ENCODE results near the gene OR6Y1.

DNA sequence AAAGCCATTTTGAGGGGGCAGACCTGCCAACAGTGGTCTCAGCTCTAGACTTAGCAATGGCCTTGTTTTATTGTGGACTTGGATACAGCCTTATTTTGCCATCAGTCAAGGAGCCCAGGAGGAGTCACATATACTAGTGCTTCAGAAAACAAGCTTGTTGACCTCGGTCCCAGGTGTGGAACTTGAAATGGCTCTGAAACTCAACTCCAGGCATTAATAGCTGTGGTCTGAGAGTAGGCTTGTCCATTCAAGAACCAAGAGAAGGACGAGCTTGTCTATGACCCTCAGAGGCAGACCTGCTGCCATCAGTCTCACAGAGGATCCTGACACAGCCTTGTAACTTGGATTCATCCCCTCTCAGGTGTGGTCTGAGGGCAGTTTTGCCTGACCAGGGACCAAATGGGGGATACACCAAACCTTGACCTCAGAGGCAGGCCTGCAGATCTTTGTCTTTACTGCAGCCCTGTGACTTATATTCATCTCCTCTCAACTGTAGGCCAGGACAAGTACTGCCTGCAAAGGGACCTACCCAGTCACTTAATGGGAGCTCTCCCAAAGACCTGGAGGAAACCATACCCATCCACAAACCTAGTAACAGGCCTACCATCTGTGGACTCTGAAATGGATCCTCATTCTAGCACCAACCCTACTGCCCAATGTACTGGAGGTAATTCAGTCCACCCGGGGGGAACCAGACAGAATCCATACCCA is 33.1 kb downstream of the OR6Y1 start:
- TF ChIP-seq, protein P1, sequence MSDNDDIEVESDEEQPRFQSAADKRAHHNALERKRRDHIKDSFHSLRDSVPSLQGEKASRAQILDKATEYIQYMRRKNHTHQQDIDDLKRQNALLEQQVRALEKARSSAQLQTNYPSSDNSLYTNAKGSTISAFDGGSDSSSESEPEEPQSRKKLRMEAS (IDR thresholded peaks at IDR 0.05; ENCODE audit: low read depth, low read length): no peak
- TF ChIP-seq, protein P2, sequence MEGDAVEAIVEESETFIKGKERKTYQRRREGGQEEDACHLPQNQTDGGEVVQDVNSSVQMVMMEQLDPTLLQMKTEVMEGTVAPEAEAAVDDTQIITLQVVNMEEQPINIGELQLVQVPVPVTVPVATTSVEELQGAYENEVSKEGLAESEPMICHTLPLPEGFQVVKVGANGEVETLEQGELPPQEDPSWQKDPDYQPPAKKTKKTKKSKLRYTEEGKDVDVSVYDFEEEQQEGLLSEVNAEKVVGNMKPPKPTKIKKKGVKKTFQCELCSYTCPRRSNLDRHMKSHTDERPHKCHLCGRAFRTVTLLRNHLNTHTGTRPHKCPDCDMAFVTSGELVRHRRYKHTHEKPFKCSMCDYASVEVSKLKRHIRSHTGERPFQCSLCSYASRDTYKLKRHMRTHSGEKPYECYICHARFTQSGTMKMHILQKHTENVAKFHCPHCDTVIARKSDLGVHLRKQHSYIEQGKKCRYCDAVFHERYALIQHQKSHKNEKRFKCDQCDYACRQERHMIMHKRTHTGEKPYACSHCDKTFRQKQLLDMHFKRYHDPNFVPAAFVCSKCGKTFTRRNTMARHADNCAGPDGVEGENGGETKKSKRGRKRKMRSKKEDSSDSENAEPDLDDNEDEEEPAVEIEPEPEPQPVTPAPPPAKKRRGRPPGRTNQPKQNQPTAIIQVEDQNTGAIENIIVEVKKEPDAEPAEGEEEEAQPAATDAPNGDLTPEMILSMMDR (IDR thresholded peaks at IDR 0.05; ENCODE audit: low read depth, low read length): no peak
- TF ChIP-seq POLR2A (IDR thresholded peaks at IDR 0.05; ENCODE audit: extremely low read depth, insufficient read length) (no peak), MYC (IDR thresholded peaks at IDR 0.05; ENCODE audit: low read depth, low read length) (no peak)

Data from NB4 (cell line).